ENCODE results near the gene CACNA2D2. TPM values are rescaled to one million over a fixed set of nuclear protein-coding genes. Genes with fewer than 3 reads are reported as not detected.

The CACNA2D2 gene
- total RNA-seq, 1 experiment from 2014 or later: 22.0 TPM

DNA sequence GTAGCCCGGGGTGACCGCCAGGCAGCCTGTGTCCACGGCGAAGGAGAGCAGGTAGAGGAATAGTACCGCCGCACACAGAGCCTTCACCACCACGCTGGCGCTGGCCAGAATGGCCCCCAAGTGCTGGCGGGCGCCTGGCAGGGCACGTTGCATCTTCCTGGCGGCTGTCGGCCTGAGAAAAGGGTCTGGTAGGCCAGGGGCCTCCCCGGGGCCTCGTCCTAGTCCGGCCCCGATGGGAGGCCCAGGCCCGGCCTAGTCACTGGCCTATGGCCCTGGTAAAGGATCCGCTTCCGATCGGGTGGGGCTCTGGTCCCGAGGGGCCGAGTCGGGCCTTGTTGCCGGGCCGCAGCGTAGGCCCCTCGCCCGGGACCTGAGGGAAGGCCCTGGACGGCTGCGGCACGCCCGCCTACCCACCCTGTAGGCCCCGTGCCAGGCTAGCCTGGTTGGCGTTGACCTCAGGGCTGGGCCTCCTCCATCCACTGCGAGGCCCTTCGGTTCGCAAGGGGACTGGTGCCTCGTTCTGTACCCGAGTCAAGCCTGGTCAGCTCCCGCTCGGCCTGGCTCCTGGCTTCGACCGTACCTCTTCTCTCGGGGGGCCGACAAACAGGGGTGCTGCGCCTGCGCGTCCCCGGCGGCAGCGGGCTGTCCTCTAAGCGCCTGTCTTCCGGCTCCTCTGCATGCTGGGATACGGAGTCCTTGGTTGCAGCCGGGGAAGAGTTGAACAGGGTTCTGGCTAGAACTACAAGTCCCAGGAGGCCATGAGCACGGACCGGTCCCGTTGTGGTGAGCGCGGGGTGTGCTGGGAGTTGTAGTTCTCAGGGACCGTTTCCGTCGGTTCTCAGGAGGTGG lies 144.3 kb downstream of the CACNA2D2 start, which contains the start of gene TMEM115 (continued):
- TF ChIP-seq, protein P1, sequence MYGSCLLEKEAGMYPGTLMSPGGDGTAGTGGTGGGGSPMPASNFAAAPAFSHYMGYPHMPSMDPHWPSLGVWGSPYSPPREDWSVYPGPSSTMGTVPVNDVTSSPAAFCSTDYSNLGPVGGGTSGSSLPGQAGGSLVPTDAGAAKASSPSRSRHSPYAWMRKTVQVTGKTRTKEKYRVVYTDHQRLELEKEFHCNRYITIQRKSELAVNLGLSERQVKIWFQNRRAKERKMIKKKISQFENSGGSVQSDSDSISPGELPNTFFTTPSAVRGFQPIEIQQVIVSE (CRISPR knock-in tag; IDR thresholded peaks at IDR 0.05; ENCODE audit: borderline replicate concordance): no peak
- TF ChIP-seq, protein P2, sequence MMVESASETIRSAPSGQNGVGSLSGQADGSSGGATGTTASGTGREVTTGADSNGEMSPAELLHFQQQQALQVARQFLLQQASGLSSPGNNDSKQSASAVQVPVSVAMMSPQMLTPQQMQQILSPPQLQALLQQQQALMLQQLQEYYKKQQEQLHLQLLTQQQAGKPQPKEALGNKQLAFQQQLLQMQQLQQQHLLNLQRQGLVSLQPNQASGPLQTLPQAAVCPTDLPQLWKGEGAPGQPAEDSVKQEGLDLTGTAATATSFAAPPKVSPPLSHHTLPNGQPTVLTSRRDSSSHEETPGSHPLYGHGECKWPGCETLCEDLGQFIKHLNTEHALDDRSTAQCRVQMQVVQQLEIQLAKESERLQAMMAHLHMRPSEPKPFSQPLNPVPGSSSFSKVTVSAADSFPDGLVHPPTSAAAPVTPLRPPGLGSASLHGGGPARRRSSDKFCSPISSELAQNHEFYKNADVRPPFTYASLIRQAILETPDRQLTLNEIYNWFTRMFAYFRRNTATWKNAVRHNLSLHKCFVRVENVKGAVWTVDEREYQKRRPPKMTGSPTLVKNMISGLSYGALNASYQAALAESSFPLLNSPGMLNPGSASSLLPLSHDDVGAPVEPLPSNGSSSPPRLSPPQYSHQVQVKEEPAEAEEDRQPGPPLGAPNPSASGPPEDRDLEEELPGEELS (CRISPR knock-in tag; IDR thresholded peaks at IDR 0.05): 0 out of 2 replicates have a peak, but pooled peaks have one; percentile 52
- TF ChIP-seq, protein P3, sequence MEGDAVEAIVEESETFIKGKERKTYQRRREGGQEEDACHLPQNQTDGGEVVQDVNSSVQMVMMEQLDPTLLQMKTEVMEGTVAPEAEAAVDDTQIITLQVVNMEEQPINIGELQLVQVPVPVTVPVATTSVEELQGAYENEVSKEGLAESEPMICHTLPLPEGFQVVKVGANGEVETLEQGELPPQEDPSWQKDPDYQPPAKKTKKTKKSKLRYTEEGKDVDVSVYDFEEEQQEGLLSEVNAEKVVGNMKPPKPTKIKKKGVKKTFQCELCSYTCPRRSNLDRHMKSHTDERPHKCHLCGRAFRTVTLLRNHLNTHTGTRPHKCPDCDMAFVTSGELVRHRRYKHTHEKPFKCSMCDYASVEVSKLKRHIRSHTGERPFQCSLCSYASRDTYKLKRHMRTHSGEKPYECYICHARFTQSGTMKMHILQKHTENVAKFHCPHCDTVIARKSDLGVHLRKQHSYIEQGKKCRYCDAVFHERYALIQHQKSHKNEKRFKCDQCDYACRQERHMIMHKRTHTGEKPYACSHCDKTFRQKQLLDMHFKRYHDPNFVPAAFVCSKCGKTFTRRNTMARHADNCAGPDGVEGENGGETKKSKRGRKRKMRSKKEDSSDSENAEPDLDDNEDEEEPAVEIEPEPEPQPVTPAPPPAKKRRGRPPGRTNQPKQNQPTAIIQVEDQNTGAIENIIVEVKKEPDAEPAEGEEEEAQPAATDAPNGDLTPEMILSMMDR (IDR thresholded peaks at IDR 0.05): no peak
- no peak for TF ChIP-seq ZNF121 (CRISPR knock-in tag; IDR thresholded peaks at IDR 0.05)
- TF ChIP-seq SMAD3 (CRISPR knock-in tag; IDR thresholded peaks at IDR 0.05; ENCODE audit: borderline replicate concordance): peak; percentile 48; the same call in 1 of the 2 replicates
- no peak for TF ChIP-seq ZNF416 (CRISPR knock-in tag; IDR thresholded peaks at IDR 0.05)
- peak; percentile 46; the same call in 1 of the 2 replicates for TF ChIP-seq ETV6 (CRISPR knock-in tag; IDR thresholded peaks at IDR 0.05)
- TF ChIP-seq, protein P4, sequence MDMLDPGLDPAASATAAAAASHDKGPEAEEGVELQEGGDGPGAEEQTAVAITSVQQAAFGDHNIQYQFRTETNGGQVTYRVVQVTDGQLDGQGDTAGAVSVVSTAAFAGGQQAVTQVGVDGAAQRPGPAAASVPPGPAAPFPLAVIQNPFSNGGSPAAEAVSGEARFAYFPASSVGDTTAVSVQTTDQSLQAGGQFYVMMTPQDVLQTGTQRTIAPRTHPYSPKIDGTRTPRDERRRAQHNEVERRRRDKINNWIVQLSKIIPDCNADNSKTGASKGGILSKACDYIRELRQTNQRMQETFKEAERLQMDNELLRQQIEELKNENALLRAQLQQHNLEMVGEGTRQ (CRISPR knock-in tag; IDR thresholded peaks at IDR 0.05): peak; percentile 61
- no peak for TF ChIP-seq TEAD4 (CRISPR knock-in tag; IDR thresholded peaks at IDR 0.05)
- TF ChIP-seq FOXK1 (CRISPR knock-in tag; IDR thresholded peaks at IDR 0.05): peak; percentile 75; the same call in 1 of the 2 replicates
- peak; percentile 77; the same call in 1 of the 2 replicates for TF ChIP-seq SP1 (CRISPR knock-in tag; conservative IDR thresholded peaks at IDR 0.05)
- no peak for TF ChIP-seq RORB (CRISPR knock-in tag; IDR thresholded peaks at IDR 0.05)
- TF ChIP-seq JUN (CRISPR knock-in tag; IDR thresholded peaks at IDR 0.05): no peak
- TF ChIP-seq, protein P5, sequence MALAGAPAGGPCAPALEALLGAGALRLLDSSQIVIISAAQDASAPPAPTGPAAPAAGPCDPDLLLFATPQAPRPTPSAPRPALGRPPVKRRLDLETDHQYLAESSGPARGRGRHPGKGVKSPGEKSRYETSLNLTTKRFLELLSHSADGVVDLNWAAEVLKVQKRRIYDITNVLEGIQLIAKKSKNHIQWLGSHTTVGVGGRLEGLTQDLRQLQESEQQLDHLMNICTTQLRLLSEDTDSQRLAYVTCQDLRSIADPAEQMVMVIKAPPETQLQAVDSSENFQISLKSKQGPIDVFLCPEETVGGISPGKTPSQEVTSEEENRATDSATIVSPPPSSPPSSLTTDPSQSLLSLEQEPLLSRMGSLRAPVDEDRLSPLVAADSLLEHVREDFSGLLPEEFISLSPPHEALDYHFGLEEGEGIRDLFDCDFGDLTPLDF (CRISPR knock-in tag; IDR thresholded peaks at IDR 0.05): no peak
- no peak for TF ChIP-seq ATF1 (CRISPR knock-in tag; IDR thresholded peaks at IDR 0.05)
- TF ChIP-seq, protein P6, sequence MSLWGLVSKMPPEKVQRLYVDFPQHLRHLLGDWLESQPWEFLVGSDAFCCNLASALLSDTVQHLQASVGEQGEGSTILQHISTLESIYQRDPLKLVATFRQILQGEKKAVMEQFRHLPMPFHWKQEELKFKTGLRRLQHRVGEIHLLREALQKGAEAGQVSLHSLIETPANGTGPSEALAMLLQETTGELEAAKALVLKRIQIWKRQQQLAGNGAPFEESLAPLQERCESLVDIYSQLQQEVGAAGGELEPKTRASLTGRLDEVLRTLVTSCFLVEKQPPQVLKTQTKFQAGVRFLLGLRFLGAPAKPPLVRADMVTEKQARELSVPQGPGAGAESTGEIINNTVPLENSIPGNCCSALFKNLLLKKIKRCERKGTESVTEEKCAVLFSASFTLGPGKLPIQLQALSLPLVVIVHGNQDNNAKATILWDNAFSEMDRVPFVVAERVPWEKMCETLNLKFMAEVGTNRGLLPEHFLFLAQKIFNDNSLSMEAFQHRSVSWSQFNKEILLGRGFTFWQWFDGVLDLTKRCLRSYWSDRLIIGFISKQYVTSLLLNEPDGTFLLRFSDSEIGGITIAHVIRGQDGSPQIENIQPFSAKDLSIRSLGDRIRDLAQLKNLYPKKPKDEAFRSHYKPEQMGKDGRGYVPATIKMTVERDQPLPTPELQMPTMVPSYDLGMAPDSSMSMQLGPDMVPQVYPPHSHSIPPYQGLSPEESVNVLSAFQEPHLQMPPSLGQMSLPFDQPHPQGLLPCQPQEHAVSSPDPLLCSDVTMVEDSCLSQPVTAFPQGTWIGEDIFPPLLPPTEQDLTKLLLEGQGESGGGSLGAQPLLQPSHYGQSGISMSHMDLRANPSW (CRISPR knock-in tag; conservative IDR thresholded peaks at IDR 0.05; ENCODE audit: low read depth): no peak
- TF ChIP-seq HMGA2 (CRISPR knock-in tag; IDR thresholded peaks at IDR 0.05): no peak
- TF ChIP-seq ELF4 (CRISPR knock-in tag; IDR thresholded peaks at IDR 0.05; ENCODE audit: low read depth): no peak
- TF ChIP-seq, protein P7, sequence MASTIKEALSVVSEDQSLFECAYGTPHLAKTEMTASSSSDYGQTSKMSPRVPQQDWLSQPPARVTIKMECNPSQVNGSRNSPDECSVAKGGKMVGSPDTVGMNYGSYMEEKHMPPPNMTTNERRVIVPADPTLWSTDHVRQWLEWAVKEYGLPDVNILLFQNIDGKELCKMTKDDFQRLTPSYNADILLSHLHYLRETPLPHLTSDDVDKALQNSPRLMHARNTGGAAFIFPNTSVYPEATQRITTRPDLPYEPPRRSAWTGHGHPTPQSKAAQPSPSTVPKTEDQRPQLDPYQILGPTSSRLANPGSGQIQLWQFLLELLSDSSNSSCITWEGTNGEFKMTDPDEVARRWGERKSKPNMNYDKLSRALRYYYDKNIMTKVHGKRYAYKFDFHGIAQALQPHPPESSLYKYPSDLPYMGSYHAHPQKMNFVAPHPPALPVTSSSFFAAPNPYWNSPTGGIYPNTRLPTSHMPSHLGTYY (CRISPR knock-in tag; IDR thresholded peaks at IDR 0.05): no peak
- TF ChIP-seq, protein P8, sequence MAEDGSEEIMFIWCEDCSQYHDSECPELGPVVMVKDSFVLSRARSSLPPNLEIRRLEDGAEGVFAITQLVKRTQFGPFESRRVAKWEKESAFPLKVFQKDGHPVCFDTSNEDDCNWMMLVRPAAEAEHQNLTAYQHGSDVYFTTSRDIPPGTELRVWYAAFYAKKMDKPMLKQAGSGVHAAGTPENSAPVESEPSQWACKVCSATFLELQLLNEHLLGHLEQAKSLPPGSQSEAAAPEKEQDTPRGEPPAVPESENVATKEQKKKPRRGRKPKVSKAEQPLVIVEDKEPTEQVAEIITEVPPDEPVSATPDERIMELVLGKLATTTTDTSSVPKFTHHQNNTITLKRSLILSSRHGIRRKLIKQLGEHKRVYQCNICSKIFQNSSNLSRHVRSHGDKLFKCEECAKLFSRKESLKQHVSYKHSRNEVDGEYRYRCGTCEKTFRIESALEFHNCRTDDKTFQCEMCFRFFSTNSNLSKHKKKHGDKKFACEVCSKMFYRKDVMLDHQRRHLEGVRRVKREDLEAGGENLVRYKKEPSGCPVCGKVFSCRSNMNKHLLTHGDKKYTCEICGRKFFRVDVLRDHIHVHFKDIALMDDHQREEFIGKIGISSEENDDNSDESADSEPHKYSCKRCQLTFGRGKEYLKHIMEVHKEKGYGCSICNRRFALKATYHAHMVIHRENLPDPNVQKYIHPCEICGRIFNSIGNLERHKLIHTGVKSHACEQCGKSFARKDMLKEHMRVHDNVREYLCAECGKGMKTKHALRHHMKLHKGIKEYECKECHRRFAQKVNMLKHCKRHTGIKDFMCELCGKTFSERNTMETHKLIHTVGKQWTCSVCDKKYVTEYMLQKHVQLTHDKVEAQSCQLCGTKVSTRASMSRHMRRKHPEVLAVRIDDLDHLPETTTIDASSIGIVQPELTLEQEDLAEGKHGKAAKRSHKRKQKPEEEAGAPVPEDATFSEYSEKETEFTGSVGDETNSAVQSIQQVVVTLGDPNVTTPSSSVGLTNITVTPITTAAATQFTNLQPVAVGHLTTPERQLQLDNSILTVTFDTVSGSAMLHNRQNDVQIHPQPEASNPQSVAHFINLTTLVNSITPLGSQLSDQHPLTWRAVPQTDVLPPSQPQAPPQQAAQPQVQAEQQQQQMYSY (CRISPR knock-in tag; IDR thresholded peaks at IDR 0.05): no peak
- TF ChIP-seq, protein P9, sequence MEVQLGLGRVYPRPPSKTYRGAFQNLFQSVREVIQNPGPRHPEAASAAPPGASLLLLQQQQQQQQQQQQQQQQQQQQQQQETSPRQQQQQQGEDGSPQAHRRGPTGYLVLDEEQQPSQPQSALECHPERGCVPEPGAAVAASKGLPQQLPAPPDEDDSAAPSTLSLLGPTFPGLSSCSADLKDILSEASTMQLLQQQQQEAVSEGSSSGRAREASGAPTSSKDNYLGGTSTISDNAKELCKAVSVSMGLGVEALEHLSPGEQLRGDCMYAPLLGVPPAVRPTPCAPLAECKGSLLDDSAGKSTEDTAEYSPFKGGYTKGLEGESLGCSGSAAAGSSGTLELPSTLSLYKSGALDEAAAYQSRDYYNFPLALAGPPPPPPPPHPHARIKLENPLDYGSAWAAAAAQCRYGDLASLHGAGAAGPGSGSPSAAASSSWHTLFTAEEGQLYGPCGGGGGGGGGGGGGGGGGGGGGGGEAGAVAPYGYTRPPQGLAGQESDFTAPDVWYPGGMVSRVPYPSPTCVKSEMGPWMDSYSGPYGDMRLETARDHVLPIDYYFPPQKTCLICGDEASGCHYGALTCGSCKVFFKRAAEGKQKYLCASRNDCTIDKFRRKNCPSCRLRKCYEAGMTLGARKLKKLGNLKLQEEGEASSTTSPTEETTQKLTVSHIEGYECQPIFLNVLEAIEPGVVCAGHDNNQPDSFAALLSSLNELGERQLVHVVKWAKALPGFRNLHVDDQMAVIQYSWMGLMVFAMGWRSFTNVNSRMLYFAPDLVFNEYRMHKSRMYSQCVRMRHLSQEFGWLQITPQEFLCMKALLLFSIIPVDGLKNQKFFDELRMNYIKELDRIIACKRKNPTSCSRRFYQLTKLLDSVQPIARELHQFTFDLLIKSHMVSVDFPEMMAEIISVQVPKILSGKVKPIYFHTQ (CRISPR knock-in tag; IDR thresholded peaks at IDR 0.05): no peak
